ENCODE results near the gene IL1RL2.

The IL1RL2 gene

GRCh38 chr2:102186791-102187495 is at the start of gene IL1RL2:
Gene IL1RL2, plus strand, starts transcription at chr2:102187023. Its CDS starts 845 bp downstream, at chr2:102187868.
- Histone ChIP-seq H3K9me2 (replicated peaks; ENCODE audit: insufficient read depth, low read length) (no peaks in the 10 kb centered on the region), H3F3A (ENCODE audit: insufficient read depth, low read length) (no peaks in the 10 kb centered on the region), H3K9me3 (replicated peaks; ENCODE audit: insufficient read depth, low read length) (no peaks in the 10 kb centered on the region), H2AFZ (ENCODE audit: low read length) (no peak within 1 kb of the TSS), H3K27me3 (replicated peaks; ENCODE audit: insufficient read depth, low read length) (no peaks in the 10 kb centered on the region), H3K79me2 (ENCODE audit: low read length) (no peaks in the 10 kb centered on the region), H3K4me3 (ENCODE audit: low read length) (no peak within 1 kb of the TSS), H3K27ac (ENCODE audit: low read length) (no peak within 1 kb of the TSS), H3K4me2 (ENCODE audit: low read depth, low read length) (no peak within 1 kb of the TSS), H3K4me1 (ENCODE audit: low read length) (no peaks in the 10 kb centered on the region), H4K20me1 (ENCODE audit: insufficient read depth, low read length) (no peaks in the 10 kb centered on the region), H3K36me3 (replicated peaks; ENCODE audit: insufficient read depth, low read length) (no peaks in the 10 kb centered on the region), H3K9ac (ENCODE audit: low read length) (no peak within 1 kb of the TSS)
- TF ChIP-seq CTCF (IDR thresholded peaks at IDR 0.05; ENCODE audit: low read length): no peak
- TF ChIP-seq EZH2phosphoT487 (IDR thresholded peaks at IDR 0.05; ENCODE audit: low read length): no peak
- TF ChIP-seq EZH2 (optimal IDR thresholded peaks at IDR 0.05; ENCODE audit: low read depth, low read length): no peak
- no peak for DNase-seq

GRCh38 chr2:102137138-102137537 is 49.7 kb upstream of the IL1RL2 start:
- Histone ChIP-seq H3K9ac (ENCODE audit: low read length) (no peak overlapping the region), H3K4me3 (ENCODE audit: low read length) (no peak overlapping the region), H3K36me3 (replicated peaks; ENCODE audit: insufficient read depth, low read length) (no peaks in the 10 kb centered on the region), H3K4me1 (ENCODE audit: low read length) (no peaks in the 10 kb centered on the region), H3K9me3 (replicated peaks; ENCODE audit: insufficient read depth, low read length) (no peaks in the 10 kb centered on the region), H3K27ac (ENCODE audit: low read length) (no peak overlapping the region), H3K79me2 (ENCODE audit: low read length) (no peaks in the 10 kb centered on the region), H3K27me3 (replicated peaks; ENCODE audit: insufficient read depth, low read length) (no peaks in the 10 kb centered on the region), H4K20me1 (ENCODE audit: insufficient read depth, low read length) (no peaks in the 10 kb centered on the region), H3F3A (ENCODE audit: insufficient read depth, low read length) (no peaks in the 10 kb centered on the region), H3K4me2 (ENCODE audit: low read depth, low read length) (no peak overlapping the region), H3K9me2 (replicated peaks; ENCODE audit: insufficient read depth, low read length) (no peaks in the 10 kb centered on the region), H2AFZ (ENCODE audit: low read length) (no peak overlapping the region)
- TF ChIP-seq CTCF (IDR thresholded peaks at IDR 0.05; ENCODE audit: low read length): no peak
- TF ChIP-seq EZH2phosphoT487 (IDR thresholded peaks at IDR 0.05; ENCODE audit: low read length): no peak
- no peak for TF ChIP-seq EZH2 (optimal IDR thresholded peaks at IDR 0.05; ENCODE audit: low read depth, low read length)
- DNase-seq: no peak

GRCh38 chr2:102138331-102138730 is 48.5 kb upstream of the IL1RL2 start:
- Histone ChIP-seq H3K4me3 (ENCODE audit: low read length) (no peak overlapping the region), H3K27ac (ENCODE audit: low read length) (no peak overlapping the region), H3K4me2 (ENCODE audit: low read depth, low read length) (no peak overlapping the region), H3F3A (ENCODE audit: insufficient read depth, low read length) (no peaks in the 10 kb centered on the region), H3K9ac (ENCODE audit: low read length) (no peak overlapping the region), H3K9me2 (replicated peaks; ENCODE audit: insufficient read depth, low read length) (no peaks in the 10 kb centered on the region), H3K9me3 (replicated peaks; ENCODE audit: insufficient read depth, low read length) (no peaks in the 10 kb centered on the region), H2AFZ (ENCODE audit: low read length) (no peak overlapping the region), H3K79me2 (ENCODE audit: low read length) (no peaks in the 10 kb centered on the region), H3K27me3 (replicated peaks; ENCODE audit: insufficient read depth, low read length) (no peaks in the 10 kb centered on the region), H3K36me3 (replicated peaks; ENCODE audit: insufficient read depth, low read length) (no peaks in the 10 kb centered on the region), H3K4me1 (ENCODE audit: low read length) (no peaks in the 10 kb centered on the region), H4K20me1 (ENCODE audit: insufficient read depth, low read length) (no peaks in the 10 kb centered on the region)
- TF ChIP-seq EZH2 (optimal IDR thresholded peaks at IDR 0.05; ENCODE audit: low read depth, low read length): no peak
- TF ChIP-seq EZH2phosphoT487 (IDR thresholded peaks at IDR 0.05; ENCODE audit: low read length): no peak
- TF ChIP-seq CTCF (IDR thresholded peaks at IDR 0.05; ENCODE audit: low read length): no peak
- no peak for DNase-seq
